Fibroblast of the aortic adventitia (primary cell): ENCODE data around the gene DBI. TPM values are rescaled to one million over a fixed set of nuclear protein-coding genes. Genes with fewer than 3 reads are reported as not detected.

Experiments
- DNase-seq: peaks from one replicate; pipeline ENCODE4 v3.0.0-alpha.2; 2010; ENCODE audit warnings: low read depth
- H3K4me3 ChIP-seq: 2 replicates; pipeline ENCODE4 v1.5.1; 2011; ENCODE audit warnings: low read depth, mild to moderate bottlenecking, control low read depth, low read length, moderate library complexity
- total RNA-seq: library from RNA; depleted of rRNA; stranded (reverse); fragments of >200 nt; gene quantifications from 2 replicates; pipeline ENCODE4 v1.2.3, GENCODE V29; 2012; ENCODE audit warnings: low replicate concordance
- TF ChIP-seq, protein P1 (sequence below): IDR thresholded peaks from 2 replicates; pipeline ENCODE4 v1.5.1; 2011; ENCODE audit warnings: mild to moderate bottlenecking, low read length, control low read depth, inconsistent platforms; ENCODE audit not compliant: insufficient read depth

The DBI gene
- total RNA-seq, 1 donor = 123 TPM

DNA sequence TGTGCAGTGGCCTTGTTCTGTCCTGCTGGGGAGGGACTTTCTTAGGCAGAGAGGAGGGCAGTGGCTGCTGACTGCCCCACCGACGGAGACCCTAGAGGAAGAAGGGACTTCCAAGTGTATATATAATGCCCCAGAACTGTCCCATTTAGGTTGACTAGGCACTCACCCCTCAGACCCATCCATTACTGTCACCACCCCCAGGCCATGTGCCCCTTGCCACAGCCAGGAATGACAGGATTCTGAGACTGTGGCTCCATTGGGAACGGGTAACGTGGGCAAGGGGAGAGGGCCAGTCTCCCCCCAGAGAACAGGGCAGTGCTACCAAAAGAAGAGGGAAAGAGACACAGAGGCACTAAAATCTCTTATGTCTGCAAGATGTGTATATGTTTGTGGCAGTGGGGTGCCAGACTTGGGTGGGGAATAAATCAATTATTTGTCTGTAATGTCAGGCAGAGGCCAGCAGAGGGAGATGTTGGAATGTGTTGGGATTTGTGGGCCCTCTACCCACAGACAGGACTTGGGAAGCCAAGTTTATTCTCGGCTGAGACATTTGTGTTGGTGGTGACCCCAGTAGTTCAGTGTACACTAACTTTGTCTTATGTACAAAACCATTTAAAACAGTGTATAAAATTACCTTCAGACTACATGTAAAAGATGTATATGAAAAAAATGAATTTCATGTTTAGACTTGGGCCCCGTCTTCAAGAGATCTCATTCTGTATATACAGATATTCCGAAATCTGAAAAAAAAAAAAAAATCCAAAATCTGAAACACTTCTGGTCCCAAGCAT lies 40.8 kb downstream of the DBI start:
- no peak overlapping the region for H3K4me3 ChIP-seq
- peak; percentile 73 for DNase-seq
- TF ChIP-seq, protein P1, sequence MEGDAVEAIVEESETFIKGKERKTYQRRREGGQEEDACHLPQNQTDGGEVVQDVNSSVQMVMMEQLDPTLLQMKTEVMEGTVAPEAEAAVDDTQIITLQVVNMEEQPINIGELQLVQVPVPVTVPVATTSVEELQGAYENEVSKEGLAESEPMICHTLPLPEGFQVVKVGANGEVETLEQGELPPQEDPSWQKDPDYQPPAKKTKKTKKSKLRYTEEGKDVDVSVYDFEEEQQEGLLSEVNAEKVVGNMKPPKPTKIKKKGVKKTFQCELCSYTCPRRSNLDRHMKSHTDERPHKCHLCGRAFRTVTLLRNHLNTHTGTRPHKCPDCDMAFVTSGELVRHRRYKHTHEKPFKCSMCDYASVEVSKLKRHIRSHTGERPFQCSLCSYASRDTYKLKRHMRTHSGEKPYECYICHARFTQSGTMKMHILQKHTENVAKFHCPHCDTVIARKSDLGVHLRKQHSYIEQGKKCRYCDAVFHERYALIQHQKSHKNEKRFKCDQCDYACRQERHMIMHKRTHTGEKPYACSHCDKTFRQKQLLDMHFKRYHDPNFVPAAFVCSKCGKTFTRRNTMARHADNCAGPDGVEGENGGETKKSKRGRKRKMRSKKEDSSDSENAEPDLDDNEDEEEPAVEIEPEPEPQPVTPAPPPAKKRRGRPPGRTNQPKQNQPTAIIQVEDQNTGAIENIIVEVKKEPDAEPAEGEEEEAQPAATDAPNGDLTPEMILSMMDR = peak; percentile 78

DNA sequence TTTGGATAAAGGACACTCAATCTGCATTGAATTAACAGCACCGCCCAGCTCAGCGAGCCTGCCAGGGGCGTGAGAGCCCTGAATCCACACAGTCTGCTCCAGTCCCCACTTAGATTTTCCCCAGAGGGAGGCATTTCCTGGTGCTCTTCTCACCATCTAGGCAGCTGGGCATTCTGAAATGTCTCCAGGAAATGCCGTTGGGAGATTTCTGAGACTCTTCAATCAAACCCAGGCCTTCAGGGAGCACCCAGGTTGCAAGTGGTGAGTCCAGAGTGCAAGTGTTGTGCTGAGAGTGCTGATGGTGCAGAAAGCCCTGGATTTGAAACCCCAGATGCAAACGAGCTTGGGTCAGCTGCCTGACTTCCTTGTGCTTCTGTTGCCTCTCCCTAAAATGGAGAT lies 41.4 kb downstream of the DBI start:
- DNase-seq = no peak
- TF ChIP-seq, protein P1 = no peak

DNA sequence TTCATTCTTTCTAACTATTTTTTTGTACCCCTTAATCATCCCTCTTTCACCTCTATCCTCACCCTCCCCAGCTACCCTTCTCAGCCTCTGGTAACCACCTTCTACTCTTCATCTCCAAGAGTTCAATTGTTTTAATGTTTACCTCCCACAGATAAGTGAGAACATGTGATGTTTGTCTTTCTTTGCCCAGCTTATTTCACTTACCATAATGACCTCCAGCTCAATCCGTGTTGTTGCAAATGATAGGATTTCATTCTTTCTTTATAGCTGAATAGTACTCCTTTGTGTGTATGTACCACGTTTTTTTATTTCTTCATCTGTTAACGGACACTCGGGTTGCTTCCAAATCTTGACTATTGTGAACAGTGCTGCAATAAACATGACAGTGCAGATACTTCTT lies 42.7 kb downstream of the DBI start:
- H3K4me3 ChIP-seq = no peak overlapping the region
- TF ChIP-seq, protein P1 = no peak
- DNase-seq = no peak

More for the DNA sequence above, 41.4 kb downstream of the DBI start:
- H3K4me3 ChIP-seq = no peak overlapping the region

DNA sequence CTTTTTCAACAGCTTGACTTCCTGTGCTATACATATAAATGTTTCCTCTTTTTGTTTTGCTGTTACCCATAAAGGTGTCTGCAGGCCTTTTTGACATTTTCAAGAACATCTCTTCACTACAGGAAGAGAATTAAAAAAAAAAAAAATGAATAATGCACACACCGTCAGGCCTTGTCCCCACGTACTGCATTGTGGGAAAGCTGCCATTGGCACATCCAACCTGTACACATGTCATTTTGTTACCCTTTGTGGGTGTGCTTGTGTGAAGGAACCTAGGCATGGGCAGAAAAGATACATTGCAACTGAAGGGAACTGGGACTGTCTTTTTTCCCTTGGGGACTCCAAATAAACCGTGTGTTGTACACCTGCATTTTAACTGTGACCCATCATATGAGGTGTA lies 48.1 kb downstream of the DBI start:
- H3K4me3 ChIP-seq = no peak overlapping the region
- DNase-seq = no peak
- TF ChIP-seq, protein P1 = no peak

DNA sequence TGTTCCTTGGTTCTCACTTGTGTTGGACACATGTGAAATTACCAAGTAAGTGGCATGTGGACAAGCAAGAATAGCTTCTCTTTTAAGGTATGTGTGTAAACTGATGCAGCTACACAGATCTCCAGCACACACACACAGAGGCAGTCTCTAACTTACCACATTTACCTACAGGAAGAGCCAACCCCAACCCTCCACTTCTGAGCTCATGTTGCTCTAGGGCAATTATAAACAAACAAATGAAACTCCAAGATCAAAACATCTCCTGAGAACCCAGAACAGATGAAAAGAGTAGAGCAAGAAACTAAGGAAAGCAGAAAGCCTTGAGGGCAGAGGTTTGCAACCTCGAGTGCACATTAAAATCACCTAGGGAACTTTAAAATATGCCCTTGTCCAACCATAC lies 48.9 kb downstream of the DBI start:
- H3K4me3 ChIP-seq = no peak overlapping the region
- TF ChIP-seq, protein P1 = no peak
- no peak for DNase-seq

DNA sequence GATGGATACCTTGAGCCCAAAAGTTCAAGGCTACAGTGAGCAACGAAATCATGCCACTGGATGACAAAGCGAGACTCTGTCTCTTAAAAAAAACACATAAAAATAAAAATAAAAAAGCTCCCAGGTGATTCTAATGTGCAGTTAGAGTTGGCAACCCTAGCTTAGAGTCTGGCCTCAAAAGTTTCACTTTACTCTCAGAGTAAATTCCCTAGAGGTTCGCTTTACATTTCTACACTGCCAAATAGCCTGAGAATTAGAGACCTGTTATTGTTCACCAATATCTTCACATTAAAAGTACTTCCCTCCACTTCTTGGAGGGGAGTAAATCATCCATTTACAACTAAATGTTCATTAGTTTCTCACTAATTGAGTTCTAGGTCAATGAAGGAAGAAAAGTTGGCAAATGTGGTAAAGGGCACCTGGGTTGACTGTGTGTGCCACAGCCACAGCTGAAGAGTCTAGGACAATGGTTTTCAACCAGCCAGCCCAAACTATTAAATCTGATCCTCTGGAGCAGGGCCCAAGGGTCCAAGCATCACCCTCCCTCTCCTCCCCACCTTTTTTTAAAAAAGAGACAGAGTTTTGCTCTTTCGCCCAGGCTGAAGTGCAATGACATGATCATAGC lies 49.6 kb downstream of the DBI start:
- no peak overlapping the region for H3K4me3 ChIP-seq
- DNase-seq = no peak
- TF ChIP-seq, protein P1 = no peak

DNA sequence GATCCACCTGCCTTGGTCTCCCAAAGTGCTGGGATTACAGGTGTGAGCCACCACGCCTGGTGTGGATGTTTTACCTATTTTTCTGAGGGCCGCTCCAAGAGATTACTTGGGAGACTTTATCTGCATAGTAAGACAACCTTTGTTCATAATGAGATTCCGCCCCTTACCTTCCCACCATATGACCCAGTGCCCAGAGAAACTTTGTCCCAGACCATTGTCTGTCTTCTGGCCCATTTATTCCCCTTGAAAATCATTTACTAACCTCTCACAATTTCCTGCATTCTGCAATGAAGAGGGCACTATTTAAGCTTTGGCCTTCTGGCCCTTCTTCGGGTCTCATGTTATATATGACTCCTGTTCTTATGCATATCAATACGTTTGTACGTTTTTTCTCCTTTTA lies 51.1 kb downstream of the DBI start:
- DNase-seq = no peak

More for the DNA sequence above, 51.1 kb downstream of the DBI start:
- TF ChIP-seq, protein P1 = no peak
- no peak overlapping the region for H3K4me3 ChIP-seq
